ENCODE measurements around the gene C1D.

The C1D gene, protein sequence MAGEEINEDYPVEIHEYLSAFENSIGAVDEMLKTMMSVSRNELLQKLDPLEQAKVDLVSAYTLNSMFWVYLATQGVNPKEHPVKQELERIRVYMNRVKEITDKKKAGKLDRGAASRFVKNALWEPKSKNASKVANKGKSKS

DNA sequence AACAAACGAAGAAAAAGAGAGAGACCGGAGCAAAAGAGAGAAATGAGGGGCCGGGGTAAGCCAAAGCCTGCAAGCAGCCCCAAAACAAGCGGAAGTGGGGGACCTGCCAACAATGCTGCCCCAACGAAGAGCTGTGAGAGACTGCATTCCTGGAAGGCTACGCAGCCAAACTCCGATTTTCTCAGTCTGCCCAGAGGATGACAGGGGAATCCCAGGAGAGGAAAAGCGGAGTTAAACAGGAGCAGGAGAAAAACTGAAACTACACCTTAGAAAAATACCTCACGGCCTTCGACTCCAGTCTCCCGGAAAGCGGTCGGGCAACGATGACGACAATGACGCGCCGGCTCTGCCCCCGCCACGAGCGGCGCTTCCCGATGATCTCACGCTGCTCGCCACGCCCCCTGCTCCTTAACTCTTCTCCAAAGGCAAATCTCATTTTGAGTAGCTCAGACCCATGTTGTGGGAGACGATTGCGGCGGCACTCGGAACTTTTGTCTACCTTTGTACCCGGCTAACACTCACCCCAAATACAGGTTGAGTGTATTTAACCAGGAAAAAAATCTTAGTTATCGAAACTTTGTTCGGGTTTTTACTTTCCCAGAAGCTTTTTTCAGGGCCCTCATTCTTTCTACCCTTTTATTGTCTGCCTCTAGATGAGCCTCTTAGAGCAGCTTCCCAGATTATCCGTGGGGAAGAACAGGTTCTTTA lies at the start of gene C1D:
Gene C1D, minus strand, starts transcription at position 325 of the 708 bp plus-strand sequence. CDS start 15,694 bp downstream, outside the sequence.
- H3K27ac Mint-ChIP-seq = peak within 1 kb of the TSS; percentile 96
- H3K9me3 Mint-ChIP-seq = peaks cover 2% of the 10 kb centered on the region
- no peaks in the 10 kb centered on the region for H3K36me3 Mint-ChIP-seq
- H3K4me3 Mint-ChIP-seq = peak within 1 kb of the TSS; percentile 95
- peak; percentile 94 for ATAC-seq
- no peaks in the 10 kb centered on the region for H3K27me3 Mint-ChIP-seq
- peaks cover 32% of the 10 kb centered on the region for H3K4me1 Mint-ChIP-seq

DNA sequence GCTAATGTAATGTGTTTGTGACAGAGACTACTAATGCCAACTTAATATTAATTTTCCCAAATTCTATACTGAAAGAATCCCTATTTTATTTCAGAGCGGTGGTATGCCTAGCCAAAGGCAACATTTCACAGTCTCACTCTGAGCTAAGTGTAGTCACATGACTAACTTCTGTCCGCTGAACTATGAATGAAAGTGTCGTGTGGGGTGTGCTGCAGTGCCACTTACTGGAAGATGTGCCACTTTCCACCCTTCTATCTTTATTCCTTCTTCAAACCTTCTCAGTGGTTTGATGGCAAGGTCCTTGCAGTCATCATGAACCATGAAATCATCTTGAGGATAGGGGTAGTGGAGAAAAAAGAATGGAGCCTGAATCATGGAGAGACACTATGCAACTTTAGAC lies 47.3 kb upstream of the C1D start:
- H3K36me3 Mint-ChIP-seq = peaks cover 14% of the 10 kb centered on the region
- no peak overlapping the region for H3K27ac Mint-ChIP-seq
- peaks cover 12% of the 10 kb centered on the region for H3K9me3 Mint-ChIP-seq
- no peaks in the 10 kb centered on the region for H3K27me3 Mint-ChIP-seq
- peaks cover 9% of the 10 kb centered on the region for H3K4me1 Mint-ChIP-seq
- H3K4me3 Mint-ChIP-seq = no peak overlapping the region
- ATAC-seq = peak; percentile 73

DNA sequence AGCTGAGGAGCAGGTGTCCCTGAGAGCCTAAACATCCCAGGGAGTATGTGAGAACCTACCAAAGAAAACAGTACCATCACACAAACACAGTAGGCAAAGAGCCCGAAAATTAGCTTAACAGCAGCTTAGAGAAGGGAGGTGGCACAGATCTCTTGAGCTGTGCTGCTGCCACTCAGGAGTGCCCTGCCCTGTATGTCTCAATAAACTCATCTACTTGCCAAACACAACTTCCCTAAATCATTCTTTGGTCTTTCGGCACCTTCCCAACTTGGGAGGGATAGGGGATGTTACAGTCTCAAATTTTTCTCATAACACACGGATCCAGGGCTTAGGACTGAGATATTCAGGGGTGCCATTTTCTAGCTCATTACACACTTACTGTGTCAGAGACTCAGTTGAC lies 45.3 kb upstream of the C1D start:
- H3K9me3 Mint-ChIP-seq = peaks cover 19% of the 10 kb centered on the region
- H3K36me3 Mint-ChIP-seq = peaks cover 20% of the 10 kb centered on the region
- ATAC-seq = no peak
- H3K27me3 Mint-ChIP-seq = no peaks in the 10 kb centered on the region
- H3K27ac Mint-ChIP-seq = no peak overlapping the region
- no peak overlapping the region for H3K4me3 Mint-ChIP-seq
- peaks cover 9% of the 10 kb centered on the region for H3K4me1 Mint-ChIP-seq

DNA sequence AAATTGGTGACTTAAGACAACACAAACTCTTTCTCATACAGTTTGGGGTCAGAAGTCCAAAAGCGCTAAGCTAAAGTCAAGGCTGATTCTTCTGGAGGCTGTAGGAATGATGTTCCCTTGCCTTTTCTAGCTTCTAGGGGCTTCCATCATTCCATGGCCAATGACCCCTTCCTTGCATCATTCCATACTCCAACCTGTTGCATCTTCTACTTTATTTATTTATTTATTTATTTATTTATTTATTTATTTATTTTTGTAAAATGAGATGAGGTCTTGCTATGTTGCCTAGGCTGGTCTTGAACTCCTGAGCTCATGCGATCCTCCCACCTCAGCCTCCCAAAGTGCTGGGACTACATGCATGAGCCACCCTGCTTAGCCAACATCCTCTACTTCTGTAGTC lies 44.7 kb upstream of the C1D start:
- Mint-ChIP-seq H3K27ac (no peak overlapping the region), H3K4me1 (peaks cover 9% of the 10 kb centered on the region), H3K9me3 (peaks cover 19% of the 10 kb centered on the region), H3K4me3 (no peak overlapping the region), H3K36me3 (peaks cover 20% of the 10 kb centered on the region), H3K27me3 (no peaks in the 10 kb centered on the region)
- no peak for ATAC-seq

DNA sequence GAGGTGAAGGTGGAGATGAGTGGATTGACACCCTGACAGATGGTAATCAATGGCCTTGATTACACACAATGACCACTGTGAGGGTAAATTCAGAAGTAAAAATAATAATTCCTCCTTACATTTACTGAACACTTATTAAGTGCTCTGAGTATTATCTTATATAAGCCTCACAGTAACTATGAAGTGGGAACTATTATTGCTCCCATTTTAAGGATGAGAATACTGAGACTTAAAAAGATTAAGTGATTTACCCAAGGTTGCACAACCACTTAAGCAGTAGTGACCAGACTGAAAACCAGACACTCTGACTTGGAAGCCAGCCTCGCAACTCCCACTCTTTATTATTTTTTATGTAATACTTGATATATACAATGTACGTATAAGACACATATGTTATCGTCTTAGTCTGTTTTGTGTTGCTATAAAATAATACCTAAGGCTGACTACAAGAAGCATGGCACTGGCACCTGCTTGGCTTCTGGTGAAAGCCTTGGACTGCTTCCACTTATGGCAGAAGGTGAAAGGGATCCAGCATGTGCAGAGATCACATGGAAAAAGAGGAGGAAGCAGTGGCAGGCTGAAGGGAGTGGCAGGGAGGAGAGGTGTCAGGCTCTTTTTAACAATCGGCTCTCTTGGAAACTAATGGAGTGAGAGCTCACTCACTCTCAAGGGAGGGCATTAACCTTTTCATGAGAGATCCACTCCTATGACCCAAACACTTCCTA lies 41.5 kb upstream of the C1D start:
- ATAC-seq = no peak
- H3K36me3 Mint-ChIP-seq = peaks cover 20% of the 10 kb centered on the region
- H3K4me1 Mint-ChIP-seq = peaks cover 3% of the 10 kb centered on the region
- no peak overlapping the region for H3K4me3 Mint-ChIP-seq
- H3K27me3 Mint-ChIP-seq = no peaks in the 10 kb centered on the region
- H3K9me3 Mint-ChIP-seq = peaks cover 19% of the 10 kb centered on the region
- no peak overlapping the region for H3K27ac Mint-ChIP-seq

DNA sequence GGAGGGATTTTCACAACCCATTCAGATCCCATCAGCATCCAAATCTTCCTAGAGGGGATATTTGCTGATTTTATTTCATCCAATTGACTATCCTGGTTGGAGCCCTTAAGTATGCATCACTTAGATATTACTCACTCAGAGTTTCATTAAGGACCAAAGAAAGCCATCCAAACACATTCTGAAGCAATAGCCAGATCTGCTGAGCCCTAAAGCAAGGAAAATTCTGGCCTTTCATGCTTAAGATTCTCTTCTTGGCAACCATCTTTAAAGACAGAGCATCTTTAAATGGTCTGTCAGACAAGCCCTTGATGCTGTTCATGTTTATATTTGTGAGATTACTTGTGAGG lies 40.9 kb upstream of the C1D start:
- Mint-ChIP-seq H3K27me3 (no peaks in the 10 kb centered on the region), H3K27ac (no peak overlapping the region), H3K36me3 (peaks cover 20% of the 10 kb centered on the region), H3K4me3 (no peak overlapping the region), H3K4me1 (peaks cover 8% of the 10 kb centered on the region), H3K9me3 (peaks cover 19% of the 10 kb centered on the region)
- no peak for ATAC-seq

DNA sequence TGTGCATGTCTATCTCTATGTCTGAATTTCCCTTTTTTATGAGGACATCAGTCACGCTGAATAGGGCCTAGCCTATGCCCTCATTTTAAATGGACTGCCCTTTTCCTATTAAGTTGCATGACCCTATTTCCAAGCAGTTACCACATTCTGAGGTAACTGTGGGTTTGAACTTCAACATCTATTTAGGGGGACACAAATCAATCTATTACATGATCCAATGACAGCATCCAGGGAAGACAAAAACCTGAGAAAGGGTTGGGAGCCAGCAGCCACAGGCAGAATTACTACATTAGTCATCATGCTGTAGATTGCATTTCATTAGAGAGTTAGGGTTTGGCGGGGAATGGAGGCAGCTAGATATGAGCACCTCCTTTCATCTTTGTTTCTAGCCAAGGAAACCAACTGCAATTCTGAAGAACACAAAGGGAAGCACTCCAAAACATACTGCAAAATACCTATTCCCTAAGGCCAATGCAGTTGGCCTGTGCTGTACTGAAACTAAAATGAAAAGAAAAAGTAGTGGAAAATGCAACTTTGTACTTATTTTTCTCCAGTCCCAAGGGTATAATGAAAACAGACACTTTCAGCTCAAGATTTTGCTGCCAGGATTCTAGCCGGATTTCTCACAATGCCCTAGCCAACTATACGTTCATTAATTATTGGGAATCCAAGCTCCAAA lies 40.4 kb upstream of the C1D start:
- peaks cover 8% of the 10 kb centered on the region for H3K4me1 Mint-ChIP-seq
- no peak overlapping the region for H3K4me3 Mint-ChIP-seq
- no peak overlapping the region for H3K27ac Mint-ChIP-seq
- peaks cover 20% of the 10 kb centered on the region for H3K36me3 Mint-ChIP-seq
- ATAC-seq = no peak
- peaks cover 19% of the 10 kb centered on the region for H3K9me3 Mint-ChIP-seq
- H3K27me3 Mint-ChIP-seq = no peaks in the 10 kb centered on the region

DNA sequence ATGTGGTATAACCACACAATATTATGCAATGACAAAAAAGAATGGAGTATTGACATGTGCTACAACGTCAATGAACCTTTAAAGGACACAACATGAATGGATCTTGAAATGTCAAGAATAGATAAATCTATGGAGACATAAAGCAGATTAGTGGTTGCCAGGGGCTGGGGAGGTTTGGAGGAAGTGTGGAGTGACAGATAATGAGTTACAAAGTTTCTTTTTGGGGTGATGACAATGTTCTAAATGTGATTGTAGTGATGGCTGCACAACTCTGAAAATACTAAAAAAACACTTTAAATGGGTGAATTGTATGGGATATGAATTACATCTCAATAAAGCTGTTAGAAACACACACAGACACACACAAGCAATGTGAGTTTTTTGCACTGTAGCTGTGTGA lies 37.4 kb upstream of the C1D start:
- Mint-ChIP-seq H3K36me3 (peaks cover 6% of the 10 kb centered on the region), H3K4me3 (no peak overlapping the region), H3K27me3 (no peaks in the 10 kb centered on the region), H3K9me3 (peaks cover 7% of the 10 kb centered on the region), H3K27ac (no peak overlapping the region), H3K4me1 (peaks cover 8% of the 10 kb centered on the region)
- no peak for ATAC-seq

DNA sequence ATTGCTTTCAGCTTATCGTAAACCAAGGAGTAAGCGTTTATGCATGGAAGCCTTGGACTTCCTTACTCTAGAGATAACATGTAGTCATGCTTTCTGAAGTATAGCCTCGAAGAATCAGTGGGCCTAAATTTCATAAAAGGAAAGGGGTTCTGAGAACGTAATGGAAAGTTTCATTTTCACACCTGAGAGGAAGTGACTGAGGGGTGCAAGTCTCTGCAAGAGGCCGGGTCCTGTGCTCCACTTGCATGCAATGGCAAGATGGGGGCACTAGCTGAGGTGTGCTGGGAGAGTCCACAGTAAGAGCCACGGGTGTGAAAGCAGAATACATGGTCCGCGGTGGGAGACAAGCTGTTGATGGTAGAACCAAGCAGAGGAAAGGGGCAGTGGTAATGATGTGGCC lies 36.5 kb upstream of the C1D start:
- H3K27me3 Mint-ChIP-seq = no peaks in the 10 kb centered on the region
- no peak overlapping the region for H3K27ac Mint-ChIP-seq
- ATAC-seq = no peak
- peaks cover 8% of the 10 kb centered on the region for H3K4me1 Mint-ChIP-seq
- H3K9me3 Mint-ChIP-seq = peaks cover 3% of the 10 kb centered on the region
- no peaks in the 10 kb centered on the region for H3K36me3 Mint-ChIP-seq
- no peak overlapping the region for H3K4me3 Mint-ChIP-seq

DNA sequence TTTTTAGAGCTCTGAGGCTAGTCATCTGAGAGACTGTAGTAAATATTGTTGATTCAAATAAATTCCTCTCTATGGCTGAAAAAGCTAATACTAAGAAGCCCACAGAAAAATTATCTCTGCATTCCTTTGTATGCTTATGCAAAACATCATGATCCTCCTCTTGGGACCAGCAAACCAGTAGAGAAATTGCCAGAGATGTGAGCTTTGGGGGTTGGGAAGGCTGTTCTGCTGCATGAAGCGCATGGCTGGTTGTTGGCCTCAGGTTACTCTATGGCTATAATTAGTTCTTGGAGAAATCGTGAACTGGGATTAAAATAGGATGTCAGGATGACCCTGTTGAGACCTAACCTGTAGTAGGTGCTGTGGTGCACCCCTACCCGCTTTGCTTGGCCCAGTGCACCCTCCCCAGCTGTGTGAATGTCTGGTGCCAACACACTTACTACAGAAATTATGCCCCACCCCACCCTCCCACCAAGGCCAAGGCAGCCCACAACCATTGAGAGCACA lies 35.5 kb upstream of the C1D start:
- H3K4me3 Mint-ChIP-seq = no peak overlapping the region
- no peaks in the 10 kb centered on the region for H3K9me3 Mint-ChIP-seq
- no peaks in the 10 kb centered on the region for H3K36me3 Mint-ChIP-seq
- no peak overlapping the region for H3K27ac Mint-ChIP-seq
- H3K27me3 Mint-ChIP-seq = no peaks in the 10 kb centered on the region
- no peak for ATAC-seq
- peaks cover 8% of the 10 kb centered on the region for H3K4me1 Mint-ChIP-seq

DNA sequence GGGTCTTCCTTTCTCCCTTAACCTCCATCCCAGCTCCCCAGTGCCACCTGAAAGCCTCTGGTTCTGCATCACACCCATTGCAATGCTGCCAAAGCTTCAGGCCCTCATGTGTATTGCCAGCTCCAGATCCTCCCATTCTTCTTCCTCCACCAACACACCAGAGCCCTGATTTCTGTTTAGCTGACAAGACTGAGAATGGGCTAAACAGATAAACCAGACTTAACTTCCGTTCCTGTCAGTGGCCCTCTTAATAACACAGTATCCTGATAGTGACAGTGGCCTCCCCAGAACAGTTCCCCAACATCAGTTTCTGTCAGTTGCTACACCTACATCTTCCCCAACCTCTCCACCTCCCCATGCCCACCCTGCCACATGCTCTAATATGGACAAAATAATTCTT lies 31.3 kb upstream of the C1D start:
- H3K4me1 Mint-ChIP-seq = peaks cover 3% of the 10 kb centered on the region
- ATAC-seq = no peak

DNA sequence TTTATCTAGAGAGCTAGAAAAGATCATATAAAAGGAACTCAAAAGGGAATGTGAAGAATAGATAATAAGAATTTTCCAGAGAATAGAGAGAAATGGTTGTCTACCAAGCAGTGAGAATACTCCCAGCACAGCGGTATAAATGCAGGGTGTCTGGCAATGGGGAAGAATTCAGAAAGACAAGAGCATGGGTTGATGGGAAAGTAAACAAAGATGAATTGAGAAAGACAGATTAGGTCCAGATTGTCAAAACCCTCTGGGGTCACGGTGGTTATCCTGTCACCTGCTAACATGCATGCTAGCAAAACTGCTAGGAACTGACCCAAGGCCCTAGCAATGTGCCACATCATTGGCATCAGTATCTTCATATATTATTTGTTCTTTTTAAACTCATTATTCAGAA lies 30.8 kb upstream of the C1D start:
- Mint-ChIP-seq H3K4me1 (no peaks in the 10 kb centered on the region), H3K36me3 (no peaks in the 10 kb centered on the region), H3K27ac (no peak overlapping the region), H3K27me3 (no peaks in the 10 kb centered on the region), H3K9me3 (no peaks in the 10 kb centered on the region), H3K4me3 (no peak overlapping the region)
- ATAC-seq = no peak

More for the DNA sequence above, 31.3 kb upstream of the C1D start:
- Mint-ChIP-seq H3K27ac (no peak overlapping the region), H3K9me3 (no peaks in the 10 kb centered on the region), H3K36me3 (no peaks in the 10 kb centered on the region), H3K4me3 (no peak overlapping the region), H3K27me3 (no peaks in the 10 kb centered on the region)

DNA sequence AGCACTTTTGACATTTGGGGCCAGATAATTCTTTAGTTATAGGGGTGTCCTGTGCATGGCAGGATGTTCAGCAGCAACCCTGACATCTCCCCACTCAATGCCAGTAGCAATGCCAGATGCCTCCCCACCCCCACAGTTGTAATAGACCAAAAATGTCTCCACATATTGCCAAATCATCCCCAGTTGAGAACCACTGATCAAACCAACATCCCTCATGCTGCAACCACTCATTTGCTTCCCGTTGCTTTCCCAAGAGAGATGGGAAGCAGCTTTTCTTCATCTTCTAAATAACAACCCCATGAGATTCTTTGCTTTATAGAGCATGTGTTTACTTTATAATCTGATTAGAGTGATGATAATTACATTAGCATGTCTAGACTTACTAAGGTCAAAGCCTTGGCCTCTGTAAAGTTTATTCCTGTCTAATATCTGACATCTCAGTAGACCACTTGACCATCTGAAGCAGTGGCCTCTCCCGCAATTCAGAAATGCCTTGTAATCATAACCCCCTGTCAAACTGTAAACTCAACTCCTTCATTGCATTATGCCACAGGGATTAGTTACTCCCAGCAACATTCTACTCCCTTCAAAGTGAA lies 28.7 kb upstream of the C1D start:
- Mint-ChIP-seq H3K27me3 (no peaks in the 10 kb centered on the region), H3K9me3 (no peaks in the 10 kb centered on the region), H3K4me1 (no peaks in the 10 kb centered on the region), H3K27ac (no peak overlapping the region), H3K4me3 (no peak overlapping the region), H3K36me3 (no peaks in the 10 kb centered on the region)
- no peak for ATAC-seq

DNA sequence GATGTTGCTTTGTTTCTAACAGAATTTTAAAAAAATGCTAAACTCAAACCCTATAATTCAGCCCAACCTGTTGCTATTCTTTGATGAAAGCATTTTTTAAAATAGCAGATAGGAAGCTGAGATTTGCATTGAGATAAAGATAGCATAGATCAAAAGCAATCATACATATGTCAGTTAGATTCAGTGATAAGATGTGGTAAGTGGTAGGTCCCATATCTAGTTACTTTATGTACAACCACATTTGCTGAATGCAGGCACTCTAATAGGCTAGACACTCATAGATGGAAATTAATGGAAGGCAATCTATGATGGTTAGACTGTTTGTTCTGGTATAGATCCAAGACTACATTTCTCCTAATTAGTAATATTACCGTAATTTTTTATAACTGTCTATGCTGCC lies 27.2 kb upstream of the C1D start:
- H3K27me3 Mint-ChIP-seq = no peaks in the 10 kb centered on the region
- H3K9me3 Mint-ChIP-seq = no peaks in the 10 kb centered on the region
- H3K36me3 Mint-ChIP-seq = no peaks in the 10 kb centered on the region
- H3K4me3 Mint-ChIP-seq = no peak overlapping the region
- H3K4me1 Mint-ChIP-seq = no peaks in the 10 kb centered on the region
- ATAC-seq = no peak
- H3K27ac Mint-ChIP-seq = no peak overlapping the region

DNA sequence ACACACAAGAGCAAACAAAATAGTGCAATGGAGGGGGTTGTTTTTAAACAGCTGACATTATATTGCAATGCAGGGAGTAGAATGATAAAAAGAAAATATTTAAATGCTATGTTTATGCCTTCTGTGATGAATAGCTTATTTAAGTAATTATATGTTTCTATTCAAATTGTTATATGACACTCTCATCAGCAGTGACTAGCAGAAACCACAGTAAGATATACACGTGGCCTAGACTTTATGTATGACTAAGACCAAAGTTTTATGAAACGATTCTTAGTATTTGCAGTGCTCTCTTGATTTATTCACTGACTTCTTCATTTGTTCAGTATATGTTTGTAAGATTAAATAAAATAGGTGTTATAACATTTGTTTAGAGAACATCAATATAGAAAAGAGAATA lies 26.1 kb upstream of the C1D start:
- no peaks in the 10 kb centered on the region for H3K4me1 Mint-ChIP-seq
- H3K9me3 Mint-ChIP-seq = no peaks in the 10 kb centered on the region
- H3K4me3 Mint-ChIP-seq = no peak overlapping the region
- no peaks in the 10 kb centered on the region for H3K36me3 Mint-ChIP-seq
- ATAC-seq = no peak
- no peak overlapping the region for H3K27ac Mint-ChIP-seq
- H3K27me3 Mint-ChIP-seq = no peaks in the 10 kb centered on the region

Measured in stimulated activated memory B cell treated with anti-CD40 and anti-IgM and Interleukin-4, amounts not matched to agents 10 μg/mL and 1 μg/mL and 100 μg/mL, for 72 hours (primary cell).